ENCODE measurements around the gene HES3.
A peak's percentile ranks its signal among the peaks of the same experiment; 100 is the strongest.
"Not testable (repeated sequence)": the region's sequence is repeated elsewhere in the genome, so short reads cannot be mapped to it uniquely, and the experiment has no call there.

HES3 gene

DNA sequence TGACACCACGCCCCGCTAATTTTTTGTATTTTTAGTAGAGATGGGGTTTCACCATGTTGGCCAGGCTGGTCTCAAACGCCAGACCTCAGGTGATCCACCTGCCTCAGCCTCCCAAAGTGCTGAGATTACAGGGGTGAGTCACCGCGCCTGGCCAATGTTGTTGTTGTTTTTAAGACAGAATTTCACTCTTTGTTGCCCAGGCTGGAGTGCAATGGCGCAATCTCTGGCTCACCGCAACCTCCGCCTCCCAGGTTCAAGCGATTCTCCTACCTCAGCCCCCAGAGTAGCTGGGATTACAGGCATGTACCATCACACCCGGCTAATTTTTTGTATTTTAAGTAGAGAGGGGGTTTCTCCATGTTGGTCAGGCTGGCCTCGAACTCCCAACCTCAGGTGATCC lies 24.3 kb upstream of the HES3 start:
- not testable (repeated sequence) for DNase-seq (ENCODE audit: low spot score)

DNA sequence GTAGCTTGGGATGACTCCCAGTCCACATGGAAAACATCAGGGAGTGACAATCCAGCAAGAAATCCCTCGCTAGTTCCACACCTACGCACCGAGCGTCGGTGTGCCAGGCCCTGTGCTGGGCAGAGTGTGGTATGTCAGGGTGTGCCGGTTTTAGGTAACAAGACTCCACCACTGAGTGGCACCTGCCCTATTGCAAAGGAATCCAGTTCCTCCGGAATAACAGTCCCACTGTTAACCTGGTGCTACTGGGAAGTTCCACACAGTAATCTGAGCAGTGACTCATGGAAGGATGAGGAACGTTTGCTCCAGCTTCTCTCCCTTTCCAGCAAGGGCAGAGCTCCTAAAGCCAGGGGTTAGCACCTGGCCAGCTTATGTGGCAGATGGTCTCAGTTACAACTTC lies 23.7 kb upstream of the HES3 start:
- DNase-seq (ENCODE audit: low spot score), result no peak

GRCh38 chr1:6221210-6221784 lies 22.7 kb upstream of the HES3 start:
- no peak for DNase-seq (ENCODE audit: low spot score)

DNA sequence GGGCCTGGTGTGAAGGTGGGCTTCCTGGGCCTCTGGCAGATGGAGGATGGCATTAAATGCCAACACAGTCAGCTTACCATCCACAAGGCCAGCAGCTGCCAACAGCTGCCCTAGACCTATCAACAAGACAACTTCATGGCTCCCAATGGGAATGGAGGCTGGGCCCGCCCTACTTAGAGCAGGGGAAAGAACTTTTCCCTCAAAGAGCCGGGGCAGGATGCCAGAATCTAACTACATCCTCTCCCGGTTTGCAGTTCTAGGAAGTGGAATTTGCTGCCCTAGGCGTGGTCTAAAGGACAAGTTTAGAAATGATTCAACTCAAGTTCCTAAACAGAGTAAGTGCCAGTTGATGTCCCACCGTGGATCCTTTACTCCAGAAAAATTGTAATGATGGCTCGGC lies 21.3 kb upstream of the HES3 start:
- no peak for DNase-seq (ENCODE audit: low spot score)

DNA sequence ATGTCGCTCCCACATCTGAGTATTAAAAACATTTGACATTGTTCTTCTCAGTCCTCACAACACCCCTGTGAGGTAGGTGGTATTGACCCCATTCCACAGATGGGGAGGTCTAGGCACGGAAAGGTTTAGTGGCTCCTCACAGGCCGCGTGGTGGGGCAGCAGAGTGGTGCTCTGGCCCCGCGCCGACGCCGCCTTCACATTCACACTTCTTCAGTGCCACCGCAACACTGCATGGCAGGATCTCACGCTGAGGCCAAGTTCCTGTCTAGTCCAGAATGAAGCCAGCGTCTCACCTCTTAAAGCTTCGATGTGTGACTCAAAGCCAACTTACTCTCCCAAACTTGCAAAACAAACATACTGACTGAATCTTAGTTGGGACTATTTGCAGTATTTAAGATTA lies 20.4 kb upstream of the HES3 start:
- no peak for DNase-seq (ENCODE audit: low spot score)

DNA sequence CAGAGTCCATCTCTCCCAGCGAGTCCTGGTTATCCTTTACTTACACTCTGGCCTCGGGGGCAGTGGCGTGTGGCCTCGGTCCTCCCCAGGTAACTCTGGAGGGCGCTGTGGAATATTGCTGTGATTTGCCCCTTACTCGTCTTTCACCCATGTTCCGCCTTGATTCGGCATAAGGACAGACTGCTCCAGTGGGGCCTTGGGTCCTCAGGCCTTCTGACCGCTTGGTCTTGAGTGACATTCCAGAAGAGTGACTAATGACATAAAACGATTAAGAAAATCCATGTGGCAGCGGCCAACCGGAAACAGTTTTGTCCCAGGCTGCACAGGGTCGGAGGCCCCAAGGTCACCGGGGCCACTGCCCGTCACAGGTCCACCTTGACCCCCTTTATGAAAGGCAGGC lies 19.3 kb upstream of the HES3 start:
- DNase-seq (ENCODE audit: low spot score), result no peak

- DNase-seq (ENCODE audit: low spot score), result no peak
These were observed 18.3 kb upstream of the HES3 start for GRCh38 chr1:6225651-6226050.

DNA sequence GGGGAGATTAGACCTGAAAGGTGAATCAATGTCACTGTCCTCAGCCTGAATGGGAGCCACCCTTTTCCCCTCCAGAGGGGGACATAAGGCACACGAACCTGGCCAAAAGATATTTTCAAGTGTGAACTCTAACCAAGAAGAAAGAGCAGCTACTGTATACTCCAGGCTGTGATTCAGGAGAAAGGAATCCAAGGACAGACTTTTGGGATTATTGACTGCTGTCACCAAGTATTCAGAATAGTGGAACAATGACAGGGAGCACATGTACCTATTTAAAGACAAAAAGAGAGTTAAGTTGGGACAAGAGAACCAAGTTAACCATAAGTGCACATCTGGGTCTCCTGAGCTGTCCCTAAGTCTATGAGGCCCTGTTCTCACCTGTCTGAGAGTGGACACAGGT lies 10.6 kb upstream of the HES3 start:
- no peak for DNase-seq (ENCODE audit: low spot score)

GRCh38 chr1:6234502-6235295 lies 9.3 kb upstream of the HES3 start:
- DNase-seq (ENCODE audit: low spot score), result no peak

DNA sequence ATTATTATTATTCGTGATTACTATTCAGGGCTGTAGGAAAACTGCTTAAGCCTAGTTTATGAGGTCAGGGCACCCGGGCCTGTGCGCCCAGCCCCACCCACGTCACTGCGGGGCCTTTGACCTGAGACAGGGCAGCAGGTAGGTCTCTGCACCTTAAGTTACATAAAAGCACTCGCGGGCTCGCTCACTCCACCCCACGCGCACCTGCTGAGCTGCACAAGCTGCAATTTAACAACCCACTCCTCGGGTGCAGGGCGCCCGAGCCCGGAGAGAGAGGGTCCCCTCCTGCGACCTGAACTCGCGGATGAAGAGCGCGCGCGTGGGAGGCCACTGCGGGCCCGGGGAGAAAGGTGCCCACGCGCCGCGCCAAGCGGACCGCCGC lies 8.7 kb upstream of the HES3 start:
- no peak for DNase-seq (ENCODE audit: low spot score)

DNA sequence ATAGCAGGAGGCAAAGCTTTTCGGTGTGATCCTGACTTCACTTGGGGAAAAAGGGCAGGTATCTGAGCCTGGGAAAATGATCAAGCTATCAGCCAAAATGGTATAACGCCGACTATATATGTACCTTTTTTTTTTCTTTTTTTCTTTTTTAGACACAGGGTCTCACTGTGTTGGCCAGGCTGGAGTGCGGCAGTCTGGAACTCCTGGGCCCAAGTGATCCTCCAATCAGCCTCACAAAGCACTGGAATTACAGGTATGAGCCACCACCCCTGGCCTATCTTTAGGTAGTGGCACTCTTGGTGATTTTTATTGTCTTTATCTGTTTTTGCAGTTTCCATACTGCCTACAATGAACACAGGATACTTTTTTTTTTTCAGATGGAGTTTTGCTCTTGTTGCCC lies 6.9 kb upstream of the HES3 start:
- no peak for DNase-seq (ENCODE audit: low spot score)

DNA sequence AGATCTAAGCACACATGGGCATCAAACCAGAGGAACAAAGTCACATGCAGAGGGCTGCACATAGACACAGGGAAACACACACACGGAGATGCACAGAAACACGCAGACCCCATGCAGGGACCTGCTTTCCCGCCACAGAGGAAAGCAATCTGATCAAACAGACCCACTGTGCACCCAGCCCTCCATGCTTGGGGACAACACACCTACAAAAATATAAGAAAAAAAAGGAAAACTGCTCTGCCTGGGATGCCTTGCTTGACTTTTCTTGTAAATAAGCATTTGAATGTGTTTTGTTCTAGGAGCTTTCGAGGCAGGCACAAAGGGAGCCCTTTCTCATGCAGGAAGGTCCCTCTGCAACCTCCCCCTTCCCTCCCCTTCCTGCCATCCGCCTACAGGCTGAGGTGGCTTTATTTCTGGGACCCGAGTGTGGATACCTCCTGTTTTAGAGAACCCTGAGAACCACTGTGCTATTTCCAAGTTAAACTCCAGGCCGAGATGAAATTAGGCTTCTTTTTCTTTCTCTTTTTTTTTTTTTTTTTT lies 4.7 kb upstream of the HES3 start:
- DNase-seq (ENCODE audit: low spot score), result no peak

GRCh38 chr1:6239950-6240768 lies 3.8 kb upstream of the HES3 start:
- DNase-seq (ENCODE audit: low spot score), result no peak

DNA sequence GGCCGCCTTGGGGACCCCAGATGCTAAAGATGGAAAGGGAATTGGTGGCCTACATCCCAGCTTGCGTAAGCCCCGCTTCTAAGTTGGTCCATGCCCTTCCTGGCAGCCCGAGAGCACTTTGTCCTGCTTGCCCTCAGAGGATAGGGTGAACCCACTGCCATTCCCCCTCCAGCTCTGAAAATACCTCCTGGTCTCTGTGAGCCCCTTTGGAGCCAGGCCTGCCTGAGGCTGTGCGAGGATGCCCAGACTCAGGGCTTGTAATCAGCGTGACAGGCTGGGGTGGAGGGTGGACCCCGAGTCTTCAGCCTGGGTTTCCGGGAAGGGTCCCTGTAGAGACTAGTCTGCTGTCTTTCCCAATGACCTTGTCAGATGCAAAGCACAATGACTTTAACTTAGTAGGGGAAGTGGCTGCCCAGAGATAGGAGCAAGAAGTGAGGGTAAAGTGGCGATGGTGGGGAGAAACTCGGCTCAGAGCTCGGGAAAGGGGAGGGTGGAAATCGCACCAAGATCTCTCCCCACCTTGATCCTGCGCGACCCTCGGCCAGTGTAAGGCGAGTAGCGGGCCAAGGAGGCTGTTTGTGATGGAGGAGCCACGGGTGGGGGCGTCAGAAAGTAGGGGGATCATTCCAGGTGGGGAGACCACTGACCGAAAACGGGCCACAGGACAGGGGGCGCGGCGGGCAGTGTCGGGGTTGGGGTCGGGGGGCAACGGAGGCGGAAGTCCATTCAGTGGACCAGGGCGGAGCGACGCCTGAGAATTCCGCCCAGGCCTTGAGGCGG lies 2.7 kb upstream of the HES3 start:
- no peak for DNase-seq (ENCODE audit: low spot score)

DNA sequence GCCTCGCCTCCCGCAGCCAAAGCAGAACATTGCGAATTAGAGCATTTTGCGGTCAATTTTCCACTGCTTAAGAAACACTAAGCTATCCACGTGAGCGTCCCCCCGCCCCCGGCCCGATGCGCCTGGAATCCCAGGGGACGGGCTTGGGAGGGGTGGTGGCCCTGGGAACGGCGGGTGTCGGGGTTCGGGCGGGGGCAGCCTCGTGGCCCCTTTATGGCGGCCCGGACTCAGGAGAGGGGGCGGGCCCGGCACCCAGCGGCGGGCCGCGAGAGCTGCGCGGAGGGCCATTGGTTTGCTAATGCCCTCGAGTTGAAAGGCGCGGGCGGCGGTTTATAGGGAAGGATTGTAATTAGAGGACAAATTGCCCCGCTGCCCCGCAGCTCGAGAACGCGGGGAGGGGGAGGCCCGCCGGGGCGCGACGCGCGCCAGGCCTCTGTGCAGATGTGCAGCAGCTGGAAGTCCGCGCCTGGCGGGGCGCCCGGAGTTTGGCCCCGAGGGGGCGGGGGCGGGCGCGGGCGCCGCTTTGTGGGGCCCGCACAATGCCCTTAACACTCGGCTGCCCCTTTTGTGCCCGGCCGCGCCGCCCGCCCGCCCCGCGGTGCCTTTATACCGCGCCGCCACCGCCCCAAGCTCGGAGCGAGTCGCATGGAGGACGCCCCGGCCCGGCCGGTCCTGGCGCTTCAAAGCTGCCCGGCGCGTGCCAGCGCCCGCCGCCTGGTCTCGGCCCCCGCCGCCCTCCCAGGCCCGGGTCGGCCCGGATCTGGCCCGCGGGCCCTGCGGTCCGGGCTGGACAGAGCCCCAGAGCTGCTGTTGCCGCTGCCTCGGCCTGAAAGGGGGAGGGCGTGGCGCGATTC lies 1.9 kb upstream of the HES3 start:
- DNase-seq (ENCODE audit: low spot score), result no peak

- no peak for DNase-seq (ENCODE audit: low spot score)
These were observed 735 bp upstream of the HES3 start for GRCh38 chr1:6243053-6243834.

DNA sequence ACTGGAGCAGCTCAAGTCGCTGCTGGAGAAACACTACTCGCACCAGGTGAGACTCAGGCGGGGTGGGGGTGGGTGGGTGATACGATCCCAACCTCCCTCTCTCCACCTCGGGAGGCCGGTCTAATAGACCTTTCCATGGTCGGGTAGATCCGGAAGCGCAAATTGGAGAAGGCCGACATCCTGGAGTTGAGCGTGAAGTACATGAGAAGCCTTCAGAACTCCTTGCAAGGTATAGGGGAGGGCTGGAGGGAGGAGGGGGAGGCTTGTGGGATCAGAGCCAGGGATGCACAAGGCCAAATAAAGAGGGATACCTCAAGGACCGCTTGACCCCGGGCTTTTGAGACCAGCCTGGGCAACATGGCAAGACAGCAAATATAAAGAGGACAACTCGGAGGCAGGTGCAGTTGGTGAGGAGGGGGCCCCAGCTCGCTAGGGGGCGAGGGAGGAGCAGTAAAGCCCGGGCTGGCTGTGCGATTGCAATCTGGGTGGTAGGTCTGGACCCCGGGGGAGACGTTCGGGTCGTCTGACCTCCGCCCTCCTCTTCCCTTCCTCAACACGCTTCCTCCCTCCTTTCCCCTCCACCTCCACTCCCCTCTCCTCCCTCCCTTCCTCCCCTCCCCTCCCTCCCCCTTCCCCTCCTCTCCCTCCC lies 546 bp downstream of the HES3 start:
- no peak for DNase-seq (ENCODE audit: low spot score)

GRCh38 chr1:6245086-6245868 lies 1.3 kb downstream of the HES3 start:
- peak; percentile 58 for DNase-seq (ENCODE audit: low spot score)

Measured in cerebellar cortex (tissue), 1 donor.